Hematopoietic multipotent progenitor cell treated with erythropoietin and hydrocortisone succinate and interleukin-3 and kit ligand, for 17 days (in vitro differentiated cells): ENCODE results near the gene NDUFS5.
"Not testable (repeated sequence)": the region's sequence is repeated elsewhere in the genome, so short reads cannot be mapped to it uniquely, and the experiment has no call there.

Experiments
- DNase-seq: peaks from one replicate; pipeline ENCODE4 v3.0.0-alpha.2; 2015; ENCODE audit warnings: low spot score

The NDUFS5 gene

DNA sequence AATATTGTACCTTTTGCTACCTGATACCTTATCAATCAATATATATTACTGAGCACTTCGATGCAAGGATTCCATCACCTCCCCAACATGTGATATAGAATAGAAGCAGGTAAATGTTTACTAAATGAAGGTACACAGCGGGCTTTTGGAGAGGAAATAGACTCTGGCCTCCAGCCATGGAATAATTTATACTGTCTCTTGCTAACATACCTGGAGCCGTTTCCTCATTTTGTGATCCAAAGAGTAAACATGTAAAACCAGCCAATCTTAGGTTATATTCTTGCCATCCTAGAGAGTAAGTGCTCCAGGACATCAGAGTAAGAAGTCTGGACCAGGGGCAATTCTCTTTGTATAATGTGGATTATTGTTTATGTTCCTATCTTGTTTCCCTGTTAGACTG is 39.4 kb downstream of the NDUFS5 start:
- no peak for DNase-seq

DNA sequence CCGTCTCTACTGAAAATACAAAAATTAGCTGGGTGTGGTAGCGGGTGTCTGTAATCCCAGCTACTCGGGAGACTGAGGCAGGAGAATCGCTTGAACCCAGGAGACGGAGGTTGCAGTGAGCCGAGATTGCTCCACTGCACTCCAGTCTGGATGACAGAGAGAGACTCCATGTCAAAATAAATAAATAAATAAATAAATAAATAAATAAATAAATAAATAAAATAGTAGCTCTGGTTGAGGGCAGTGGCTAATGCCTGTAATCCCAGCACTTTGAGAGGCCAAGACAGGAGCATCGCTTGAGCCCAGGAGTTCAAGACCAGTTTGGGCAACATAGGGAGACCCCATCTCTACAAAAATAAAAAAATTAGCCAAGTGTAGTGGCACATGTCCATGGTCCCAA is 42.1 kb downstream of the NDUFS5 start:
- DNase-seq, result not testable (repeated sequence)

DNA sequence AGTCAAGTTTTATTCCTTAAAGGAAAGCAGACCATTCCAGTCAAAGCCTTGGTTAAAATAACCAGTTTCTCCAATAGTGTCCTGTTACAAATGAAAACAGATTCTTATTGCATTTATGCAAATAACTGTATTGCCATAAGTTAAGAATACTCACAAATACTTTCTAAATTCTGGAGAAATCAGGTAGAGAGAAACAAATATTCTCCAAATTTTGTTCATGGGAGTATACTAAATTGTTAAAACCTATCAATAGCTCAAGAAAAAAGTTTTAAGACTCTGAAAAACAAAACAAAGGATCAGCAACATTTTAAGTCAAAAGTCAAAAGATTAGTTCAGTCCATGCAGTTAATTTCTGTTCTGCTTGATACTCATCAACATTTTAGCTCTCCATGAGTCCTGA is 45.4 kb downstream of the NDUFS5 start:
- DNase-seq, result not testable (repeated sequence)

DNA sequence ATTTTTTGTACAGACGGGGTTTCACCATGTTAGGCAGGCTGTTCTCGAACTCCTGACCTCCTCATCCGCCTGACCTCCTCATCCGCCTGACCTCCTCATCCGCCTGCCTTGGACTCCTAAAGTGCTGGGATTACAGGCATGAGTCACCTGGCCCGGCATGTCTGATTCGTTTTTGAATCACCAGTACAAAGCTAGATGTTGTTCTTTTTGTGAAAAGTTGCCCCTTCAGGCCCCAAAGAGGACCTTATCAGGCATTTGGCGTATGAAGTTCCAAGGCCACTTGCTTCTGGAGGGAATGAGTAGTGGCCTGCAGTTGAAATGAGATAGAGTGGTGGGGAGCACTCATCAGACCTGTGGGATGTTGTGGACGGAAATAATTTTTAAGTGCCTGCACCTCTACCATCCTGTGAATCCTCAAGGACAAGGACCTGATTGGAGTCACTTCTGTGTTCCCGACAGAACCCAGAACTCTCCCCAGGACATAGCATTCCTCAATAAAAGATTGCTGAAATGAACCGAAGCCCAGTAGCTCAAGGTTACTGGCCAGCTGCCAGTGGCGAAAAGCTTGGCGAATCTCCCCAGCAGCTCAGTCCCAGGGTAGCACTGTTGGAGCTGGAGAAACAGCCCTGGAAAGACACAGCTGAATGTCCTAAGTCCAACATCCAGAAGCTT is 50.1 kb downstream of the NDUFS5 start:
- no peak for DNase-seq

DNA sequence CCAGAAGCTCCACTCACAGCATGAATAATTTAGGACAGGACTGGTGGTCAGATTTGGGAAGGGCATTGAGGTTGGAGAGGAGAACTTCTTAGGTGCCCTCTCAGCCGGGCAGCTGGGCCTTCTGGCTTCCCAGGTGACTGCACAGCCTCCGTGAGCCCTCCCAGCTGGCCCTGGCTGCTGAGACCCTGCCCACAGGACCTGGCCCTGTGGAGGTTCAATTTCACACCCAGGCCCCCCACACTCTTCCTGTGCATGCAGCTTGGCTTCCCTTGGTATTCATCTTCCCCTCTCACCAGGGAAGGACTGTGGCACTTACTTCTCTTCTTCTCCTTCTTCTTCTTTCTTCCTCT is 50.6 kb downstream of the NDUFS5 start:
- DNase-seq, result no peak

DNA sequence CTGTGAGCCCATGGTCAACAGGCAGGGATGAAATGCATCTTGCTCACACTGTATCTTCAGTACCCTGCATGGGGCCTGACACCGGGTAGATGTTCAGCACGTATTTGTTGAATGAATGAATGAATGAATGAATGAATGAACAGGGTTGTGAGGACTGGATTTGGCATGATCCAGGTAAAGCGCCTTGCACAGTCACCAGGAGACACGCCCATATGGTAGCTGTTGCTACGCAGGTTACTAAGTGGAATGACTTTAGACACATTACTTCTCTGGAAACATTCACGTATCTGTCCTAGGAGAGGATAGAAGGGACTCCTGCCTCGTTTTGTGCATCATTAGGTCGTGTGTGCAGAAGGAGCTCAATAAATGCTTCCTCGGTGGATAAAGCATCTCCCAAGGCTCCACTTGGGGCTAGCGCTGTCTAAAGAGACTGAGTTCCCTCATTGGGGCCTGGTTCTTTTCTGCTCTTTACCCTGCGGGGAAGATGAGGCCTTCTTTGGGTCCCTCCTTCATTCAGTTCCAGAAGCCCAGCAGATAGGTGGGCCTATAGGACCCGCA is 54.2 kb downstream of the NDUFS5 start:
- no peak for DNase-seq

DNA sequence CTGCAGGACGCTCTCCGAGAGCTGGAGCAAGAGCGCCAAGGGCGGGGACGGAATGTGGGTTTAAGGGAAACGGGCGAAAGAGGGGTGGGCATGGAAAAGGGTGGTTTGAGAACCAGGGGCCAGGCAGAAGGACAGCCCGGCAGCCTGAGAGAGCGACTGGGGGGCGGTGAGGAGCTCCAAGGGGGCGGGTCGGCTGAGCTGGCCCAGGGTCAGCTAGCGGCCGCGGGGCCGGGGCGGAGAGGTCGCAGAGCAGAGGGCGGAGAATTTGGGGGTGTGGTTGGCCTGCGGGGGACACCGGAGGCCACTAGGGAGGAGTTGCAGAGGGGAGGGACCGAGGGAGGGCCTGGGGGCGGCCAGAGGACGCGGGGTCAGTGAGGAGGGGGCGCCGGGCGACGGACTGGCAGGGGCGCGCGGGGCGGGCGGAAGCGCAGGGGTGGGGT is 54.7 kb downstream of the NDUFS5 start:
- no peak for DNase-seq

DNA sequence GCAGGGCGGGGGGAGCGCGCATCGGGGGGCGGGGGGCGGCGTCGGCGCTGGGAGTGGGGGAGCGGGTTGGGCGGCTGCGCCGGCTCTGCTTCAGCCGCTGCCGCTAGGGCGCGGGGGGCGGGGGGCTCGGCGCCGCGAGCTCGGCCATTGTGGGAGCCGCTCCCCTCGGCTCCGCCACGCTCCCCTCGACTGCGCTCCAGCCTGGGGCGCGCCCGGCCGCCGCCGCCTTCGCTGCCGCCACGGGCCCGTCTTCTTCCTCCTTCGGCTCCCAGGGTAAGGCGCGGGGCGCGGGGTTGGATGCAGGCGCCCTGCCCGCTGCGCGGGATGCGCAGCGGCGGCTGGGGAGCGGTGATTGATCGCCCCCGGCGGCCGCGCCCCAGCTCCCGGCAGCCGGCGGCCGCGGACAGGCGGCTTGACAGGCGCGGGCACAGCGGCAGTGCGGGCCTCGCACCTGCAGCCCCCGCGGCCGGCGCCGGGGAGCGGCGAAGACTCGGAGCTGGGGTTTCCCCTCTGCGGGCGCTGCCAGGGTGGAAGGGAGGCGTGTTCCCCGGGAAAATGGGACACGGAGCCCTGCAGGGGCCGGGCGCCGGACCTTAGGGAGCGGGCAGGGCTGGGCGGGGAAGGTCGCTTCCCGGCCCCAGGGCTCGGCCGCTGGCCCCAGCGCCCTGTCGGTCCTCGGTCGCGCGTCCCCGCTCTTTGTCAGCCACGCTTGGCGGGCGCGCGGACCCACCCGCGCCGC is 55.3 kb downstream of the NDUFS5 start:
- DNase-seq, result no peak

DNA sequence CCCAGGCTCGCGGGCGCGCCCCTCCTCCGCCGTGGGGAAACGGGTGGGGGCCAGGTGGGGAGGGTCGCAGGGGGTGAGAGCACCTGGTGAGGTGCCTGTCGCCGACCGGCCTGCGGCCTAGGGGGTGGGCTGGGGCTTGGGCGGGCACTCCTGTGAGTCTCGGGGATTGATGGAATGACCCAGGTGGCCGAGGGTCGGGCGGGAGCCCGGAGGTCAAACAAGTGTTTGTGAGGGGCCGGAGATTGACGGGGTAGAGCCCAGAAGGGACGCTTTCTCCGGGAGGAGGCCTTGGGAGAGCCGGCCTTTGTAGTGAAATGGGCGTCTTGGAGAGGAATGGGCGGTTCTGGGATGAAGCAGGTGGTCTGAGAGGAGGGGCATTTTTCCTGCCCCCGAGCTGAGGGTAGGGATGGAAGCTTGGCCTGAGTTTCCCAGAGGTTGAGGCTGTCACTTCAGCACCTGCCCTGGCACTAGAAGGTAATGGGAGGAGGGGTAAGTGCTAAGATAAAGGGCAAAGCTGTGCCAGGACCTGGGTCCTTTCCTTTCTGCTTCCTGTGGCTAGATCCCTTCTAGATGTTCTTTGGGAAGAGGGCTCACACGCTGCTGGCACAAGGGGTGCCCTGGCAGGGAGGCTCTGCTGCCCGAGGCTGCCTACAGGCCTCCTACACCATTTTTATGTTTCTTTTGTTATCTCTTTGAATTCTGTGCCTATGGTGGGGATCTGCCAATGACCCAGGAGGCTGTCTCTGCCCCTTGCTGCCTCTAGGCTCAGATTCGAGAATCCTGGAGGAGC is 56.1 kb downstream of the NDUFS5 start:
- no peak for DNase-seq

DNA sequence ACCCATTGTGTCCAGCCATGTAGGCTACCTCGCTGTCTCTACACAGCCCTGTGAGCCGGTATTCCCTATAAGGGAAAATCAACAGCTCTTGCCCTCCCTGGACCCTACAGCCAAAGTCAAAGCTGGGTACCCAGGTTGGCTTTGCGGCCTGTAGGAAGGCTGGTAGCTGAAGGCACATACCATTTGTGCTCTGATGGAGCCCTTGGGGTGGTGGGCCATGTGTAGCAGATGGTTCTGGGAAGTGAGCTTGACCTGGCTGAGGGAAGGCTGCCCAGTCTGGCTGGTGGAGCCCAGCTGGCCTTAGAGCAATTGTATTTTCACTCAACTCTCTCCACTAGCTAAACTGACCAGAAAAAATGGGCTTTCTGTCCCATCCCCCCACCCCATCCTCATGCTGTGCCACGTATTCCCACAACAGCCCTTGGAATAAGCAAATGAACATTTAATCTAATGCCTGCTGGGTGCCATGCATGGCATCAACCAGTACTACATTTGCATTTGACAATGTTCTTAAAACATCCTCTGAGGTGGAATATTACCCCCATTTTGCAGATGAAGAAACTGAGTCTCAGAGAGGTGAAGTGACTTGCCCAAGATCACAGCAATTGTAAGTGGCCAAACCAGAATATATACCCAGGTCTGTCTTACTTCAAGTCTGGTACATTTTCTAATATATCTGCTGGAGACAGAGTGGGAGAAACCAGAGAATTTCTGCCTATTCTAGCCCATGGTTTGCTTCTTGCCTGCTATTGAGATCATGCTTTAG is 56.8 kb downstream of the NDUFS5 start:
- no peak for DNase-seq

DNA sequence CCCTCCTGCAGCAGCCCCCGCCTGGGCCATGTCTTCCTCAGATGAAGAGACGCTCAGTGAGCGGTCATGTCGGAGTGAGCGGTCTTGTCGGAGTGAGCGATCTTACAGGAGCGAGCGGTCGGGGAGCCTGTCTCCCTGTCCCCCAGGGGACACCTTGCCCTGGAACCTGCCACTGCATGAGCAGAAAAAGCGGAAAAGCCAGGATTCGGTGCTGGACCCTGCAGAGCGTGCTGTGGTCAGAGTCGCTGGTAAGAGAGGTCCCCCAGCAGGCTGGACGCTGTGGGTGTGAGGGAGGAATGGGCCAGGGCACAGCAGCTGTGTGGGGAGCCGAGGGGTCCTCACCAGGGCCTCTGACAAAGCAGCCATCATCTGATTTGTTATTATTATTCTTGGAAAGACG is 58.0 kb downstream of the NDUFS5 start:
- no peak for DNase-seq
